Testis (tissue), 3 donors: ENCODE results near the gene SASH1. TPM values are rescaled to one million over a fixed set of nuclear protein-coding genes. Genes with fewer than 3 reads are reported as not detected.

Experiments
- DNase-seq: peaks from one replicate; pipeline ENCODE4 v3.0.0-alpha.2; 2019
- H3K27ac ChIP-seq, 2 donors: fragments of 200-600 bp; sonication (generic); one replicate each; pipeline ENCODE4 v1.5.1; 2019
- H3K27me3 ChIP-seq: fragments of 200-600 bp; sonication (generic); one replicate; pipeline ENCODE4 v1.5.1; 2019
- H3K36me3 ChIP-seq: fragments of 200-600 bp; sonication (generic); one replicate; pipeline ENCODE4 v1.5.1; 2017; ENCODE audit warnings: low read depth; ENCODE audit errors: missing control alignments
- H3K4me1 ChIP-seq: fragments of 200-600 bp; sonication (generic); one replicate; pipeline ENCODE4 v1.5.1; 2019
- H3K4me3 ChIP-seq, 2 donors: fragments of 200-600 bp; sonication (generic); one replicate each; pipeline ENCODE4 v1.5.1; 2017 to 2019
- H3K9me3 ChIP-seq: fragments of 200-600 bp; sonication (generic); one replicate; pipeline ENCODE4 v1.5.1; 2017
- CTCF ChIP-seq, 3 experiments: fragments of 450-650 bp in 2 of 3; fragments of 200-600 bp in 1 of 3; sonication (generic) in 1 of 3; IDR thresholded peaks; one replicate each; pipeline ENCODE4 v1.5.1; 2016 to 2019; ENCODE audit warnings: antibody characterized with exemption in 3 of 3, mild to moderate bottlenecking in 2 of 3, moderate library complexity in 1 of 3
- POLR2A ChIP-seq: fragments of 450-650 bp; IDR thresholded peaks from one replicate; pipeline ENCODE4 v1.6.1; 2017; ENCODE audit warnings: antibody characterized with exemption, mild to moderate bottlenecking, moderate library complexity
- WGBS, 2 donors: methylation state at CpG; one replicate each; pipeline ENCODE4 v1.1.5; 2018; 5-methylcytosine and 5-hydroxymethylcytosine counted together
- intact Hi-C: fragments of 100-400 bp; cut with DNase I; formaldehyde crosslinking; loops from one replicate; pipeline ENCODE4 v1.15.1; 2023; ENCODE audit warnings: low total_unique reads
- polyA plus RNA-seq: library from polyadenylated mRNA; stranded (reverse); fragments of 350-450 nt; fragmentation: Illumina TruSeq; extraction: RNeasy Lipid Tissue Mini Kit (QIAGEN cat#74804); gene quantifications from one replicate; pipeline ENCODE4 v1.2.3, GENCODE V29; 2014; ENCODE audit warnings: low read depth, low replicate concordance; ENCODE audit not compliant: insufficient read depth
- total RNA-seq, 2 donors: library from RNA; depleted of rRNA; stranded (reverse); fragments of >200 nt; gene quantifications; one replicate each; pipeline ENCODE4 v1.2.3, GENCODE V29; 2016

The SASH1 gene
- total and polyA plus RNA-seq, 3 donors from 2014 or later = 12.1 to 42.1 (median 40.3) TPM

GRCh38 chr6:148358196-148358785, 15.7 kb downstream of the SASH1 start:
- H3K27ac ChIP-seq = no peak overlapping the region
- WGBS, 2 donors = 54 to 73% methylated on average over 7 of the region's 7 CpGs
- no peaks in the 10 kb centered on the region for H3K9me3 ChIP-seq
- no peaks in the 10 kb centered on the region for H3K4me1 ChIP-seq
- no peak overlapping the region for H3K4me3 ChIP-seq
- no peaks in the 10 kb centered on the region for H3K36me3 ChIP-seq
- H3K27me3 ChIP-seq = no peaks in the 10 kb centered on the region
- DNase-seq = peak; percentile 15
- intact Hi-C loops = no loop called here
- TF ChIP-seq CTCF (IDR thresholded peaks at IDR 0.05) = no peak
- no peak for TF ChIP-seq POLR2A

- Histone ChIP-seq H3K9me3 (no peaks in the 10 kb centered on the region), H3K4me1 (no peaks in the 10 kb centered on the region), H3K36me3 (no peaks in the 10 kb centered on the region), H3K27me3 (no peaks in the 10 kb centered on the region), H3K4me3 (no peak overlapping the region), H3K27ac (no peak overlapping the region)
- DNase-seq = no peak
- intact Hi-C loops = no loop called here
- no peak for TF ChIP-seq POLR2A
- TF ChIP-seq CTCF (IDR thresholded peaks at IDR 0.05) = no peak
- WGBS, 2 donors = 91 to 100% methylated on average over 5 of the region's 5 CpGs
These were observed 16.6 kb downstream of the SASH1 start for GRCh38 chr6:148359228-148359627.

GRCh38 chr6:148364056-148364824, 21.6 kb downstream of the SASH1 start:
- H3K9me3 ChIP-seq = no peaks in the 10 kb centered on the region
- no peak for TF ChIP-seq POLR2A
- TF ChIP-seq CTCF (IDR thresholded peaks at IDR 0.05) = no peak
- no peak overlapping the region for H3K4me3 ChIP-seq
- no peaks in the 10 kb centered on the region for H3K27me3 ChIP-seq
- H3K4me1 ChIP-seq = peaks cover 3% of the 10 kb centered on the region
- WGBS, 2 donors = 81 to 82% methylated on average over 11 of the region's 11 CpGs
- intact Hi-C loops = no loop called here
- H3K36me3 ChIP-seq = no peaks in the 10 kb centered on the region
- peak overlapping the region in 1 of 2 donors; percentile 61 for H3K27ac ChIP-seq
- DNase-seq = no peak

- TF ChIP-seq CTCF (IDR thresholded peaks at IDR 0.05) = no peak
- TF ChIP-seq POLR2A = no peak
- Histone ChIP-seq H3K4me3 (no peak overlapping the region), H3K27ac (peak overlapping the region in 1 of 2 donors; percentile 61), H3K36me3 (no peaks in the 10 kb centered on the region), H3K27me3 (no peaks in the 10 kb centered on the region), H3K9me3 (no peaks in the 10 kb centered on the region), H3K4me1 (peaks cover 3% of the 10 kb centered on the region)
- no peak for DNase-seq
- WGBS, 2 donors = 80 to 83% methylated on average over 3 of the region's 3 CpGs
- intact Hi-C loops = no loop called here
These were observed 22.4 kb downstream of the SASH1 start for GRCh38 chr6:148365041-148365440.
